ENCODE data around the gene LIMS1.
"Not testable (repeated sequence)": the region's sequence is repeated elsewhere in the genome, so short reads cannot be mapped to it uniquely, and the experiment has no call there.

Gene LIMS1

GRCh38 chr2:108664979-108665378 lies 130.7 kb downstream of the LIMS1 start:
- not testable (repeated sequence) for DNase-seq (ENCODE audit: low read depth)

DNA sequence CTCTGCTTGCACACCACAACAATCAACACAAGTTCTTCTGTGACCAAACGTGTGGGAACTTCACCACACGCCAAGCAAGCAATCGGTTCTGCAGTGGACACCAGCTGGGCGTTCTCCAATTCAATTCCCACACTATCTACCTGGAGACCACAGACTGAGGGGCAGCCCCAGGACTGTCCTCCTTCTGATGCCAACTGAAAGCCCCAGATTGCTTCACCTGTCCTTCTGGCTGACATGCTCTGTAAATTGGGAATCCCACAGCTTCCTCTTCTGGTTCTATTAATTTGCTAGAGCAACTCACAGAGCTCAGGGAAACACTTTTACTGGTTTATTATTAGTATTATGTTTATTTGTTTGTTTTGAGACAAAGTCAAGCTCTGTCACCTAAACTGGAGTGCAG lies 131.7 kb downstream of the LIMS1 start:
- not testable (repeated sequence) for DNase-seq (ENCODE audit: low read depth)

GRCh38 chr2:108667140-108667539 lies 132.9 kb downstream of the LIMS1 start:
- DNase-seq (ENCODE audit: low read depth) = not testable (repeated sequence)

DNA sequence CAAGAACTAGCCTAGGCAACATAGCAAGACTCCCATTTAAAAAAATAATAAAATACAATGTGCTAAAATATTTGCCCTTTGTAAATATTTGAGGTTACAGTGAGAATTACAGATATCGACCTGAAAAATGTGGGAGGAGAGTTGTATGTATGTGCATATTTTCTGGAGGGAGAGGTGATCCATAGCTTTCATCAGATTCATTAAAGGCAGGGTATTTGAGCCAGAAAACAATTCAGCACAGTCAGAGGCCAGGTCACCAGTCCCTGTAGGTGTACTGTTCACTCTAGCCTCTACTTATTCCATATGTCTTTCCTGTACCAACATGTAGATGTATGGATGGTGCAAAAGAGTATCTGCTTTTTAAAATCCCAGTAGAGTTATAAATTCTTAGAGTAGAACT lies 136.0 kb downstream of the LIMS1 start:
- DNase-seq (ENCODE audit: low read depth) = not testable (repeated sequence)

- not testable (repeated sequence) for DNase-seq (ENCODE audit: low read depth)
These were observed 138.0 kb downstream of the LIMS1 start for GRCh38 chr2:108672200-108672805.

- not testable (repeated sequence) for DNase-seq (ENCODE audit: low read depth)
These were observed 142.3 kb downstream of the LIMS1 start for GRCh38 chr2:108676522-108676921.

DNA sequence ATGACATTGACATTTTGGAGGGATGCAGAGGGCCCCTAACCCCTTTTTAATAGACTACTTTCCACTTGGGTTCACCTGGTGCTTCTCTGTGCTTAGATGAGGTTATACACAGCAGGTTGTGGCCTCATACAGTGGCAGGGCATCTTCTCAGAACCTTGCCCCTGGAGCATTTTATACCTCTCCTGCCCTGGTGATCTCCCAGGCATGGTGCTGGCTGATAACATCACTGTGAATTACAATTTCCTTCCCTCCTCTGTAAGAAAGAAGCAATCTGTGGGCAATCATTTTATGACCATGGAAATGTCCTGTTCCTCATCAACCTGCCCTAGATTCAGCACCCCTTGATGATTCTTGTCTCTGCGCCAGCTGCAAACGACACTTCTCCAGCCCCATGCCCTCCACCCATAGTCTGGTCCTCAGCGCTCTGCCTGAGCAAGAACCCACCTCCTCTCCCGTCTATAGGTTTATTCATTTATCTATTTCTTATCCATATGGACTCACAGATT lies 143.0 kb downstream of the LIMS1 start:
- not testable (repeated sequence) for DNase-seq (ENCODE audit: low read depth)

GRCh38 chr2:108678198-108678651 lies 144.0 kb downstream of the LIMS1 start:
- not testable (repeated sequence) for DNase-seq (ENCODE audit: low read depth)

DNA sequence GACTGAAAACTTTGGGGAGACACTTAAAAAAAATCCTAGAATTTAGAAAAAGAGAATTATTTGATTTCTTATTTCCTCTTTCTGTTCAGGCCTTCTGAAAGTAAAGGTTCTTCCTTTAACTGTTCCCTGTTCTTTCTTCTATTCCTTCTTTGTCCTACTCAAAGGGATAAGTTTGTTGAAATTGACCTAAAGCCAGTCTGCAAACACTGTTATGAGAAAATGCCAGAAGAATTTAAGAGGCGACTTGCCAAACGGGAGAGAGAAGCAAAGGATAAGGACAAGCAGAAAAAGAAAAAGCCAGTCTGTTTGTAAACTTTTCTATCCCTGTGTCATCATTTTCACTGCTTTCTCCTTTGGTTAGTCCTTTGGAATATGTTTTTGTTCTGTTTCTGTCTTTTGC lies 146.5 kb downstream of the LIMS1 start:
- not testable (repeated sequence) for DNase-seq (ENCODE audit: low read depth)

DNA sequence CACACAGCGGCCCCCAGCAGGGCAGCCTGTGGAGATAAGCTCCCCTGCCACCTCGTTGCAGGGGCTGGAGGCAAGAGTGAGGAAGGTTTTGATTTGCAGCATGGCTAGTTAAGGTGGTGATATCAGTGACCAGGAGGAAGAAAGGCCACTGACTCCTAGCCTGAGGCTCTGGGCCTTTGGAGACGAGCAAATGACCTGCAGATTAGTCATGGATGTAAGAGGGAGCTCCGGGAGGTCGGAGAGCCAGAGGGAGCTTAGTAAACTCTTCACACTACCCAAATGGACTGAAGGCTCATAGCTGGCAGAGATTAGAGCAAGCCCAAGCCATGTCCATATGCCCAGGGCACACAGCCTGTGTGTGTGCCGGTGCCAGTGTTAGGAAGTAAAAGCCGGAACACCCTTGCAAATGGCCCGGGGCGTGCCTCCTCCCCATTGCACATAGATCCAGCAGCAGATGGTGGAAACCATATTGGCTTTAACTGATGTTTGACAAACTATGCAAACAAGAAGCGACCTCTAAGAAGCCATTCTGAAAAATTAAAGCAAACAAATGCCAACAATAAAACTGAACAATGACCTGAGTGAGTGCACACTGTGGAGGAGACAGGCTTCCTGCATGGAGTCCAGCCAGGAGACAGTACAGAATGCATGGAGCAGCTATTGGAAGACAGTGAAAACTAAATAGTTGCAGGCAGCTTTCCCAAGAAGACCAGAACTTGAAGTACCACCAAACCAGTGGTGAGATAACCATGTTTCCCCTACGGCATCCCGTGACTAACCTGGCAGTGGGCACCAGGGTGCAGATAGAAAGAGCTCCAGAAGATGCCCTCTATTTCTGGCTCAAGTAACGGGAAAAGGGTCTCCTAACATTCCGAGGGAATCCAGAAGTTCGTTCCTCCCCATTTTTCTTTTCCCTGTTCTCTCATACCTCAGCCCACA lies 154.8 kb downstream of the LIMS1 start:
- not testable (repeated sequence) for DNase-seq (ENCODE audit: low read depth)

DNA sequence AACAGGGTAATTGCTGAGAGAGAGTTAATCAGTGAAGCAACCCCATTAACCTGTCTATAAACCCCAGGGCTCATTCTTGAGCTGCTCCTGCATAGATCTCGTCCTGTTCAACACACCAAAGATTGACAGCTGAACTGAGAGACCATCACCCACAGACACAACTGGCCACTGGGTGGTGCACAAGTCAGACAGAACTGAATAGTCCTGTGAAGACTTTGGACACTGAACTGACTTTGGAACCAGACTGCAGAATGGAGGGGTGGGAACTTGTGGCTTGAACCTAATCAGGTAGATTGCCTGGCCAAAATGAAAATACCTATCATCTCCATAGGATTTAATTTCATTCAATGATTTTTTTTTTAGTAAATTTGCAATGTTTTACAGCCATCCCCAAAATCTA lies 155.7 kb downstream of the LIMS1 start:
- DNase-seq (ENCODE audit: low read depth) = not testable (repeated sequence)

DNA sequence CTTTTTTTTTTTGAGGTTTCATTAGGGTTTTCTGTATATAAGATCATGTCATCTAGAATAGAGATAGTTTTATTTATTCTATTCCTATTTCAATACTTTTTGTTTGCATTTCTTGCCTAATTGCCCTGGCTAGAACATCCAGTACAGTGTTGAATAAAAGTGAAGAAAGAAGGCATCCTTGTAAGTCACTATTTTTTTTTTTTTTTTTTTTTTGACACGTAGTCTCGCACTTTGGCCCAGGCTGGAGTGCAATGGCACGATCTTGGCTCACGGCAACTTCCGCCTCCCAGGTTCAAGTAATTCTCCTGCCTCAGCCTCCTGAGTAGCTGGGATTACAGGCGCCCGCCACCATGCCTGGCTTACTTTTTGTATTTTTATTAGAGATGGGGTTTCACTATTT lies 157.2 kb downstream of the LIMS1 start:
- DNase-seq (ENCODE audit: low read depth) = no peak

DNA sequence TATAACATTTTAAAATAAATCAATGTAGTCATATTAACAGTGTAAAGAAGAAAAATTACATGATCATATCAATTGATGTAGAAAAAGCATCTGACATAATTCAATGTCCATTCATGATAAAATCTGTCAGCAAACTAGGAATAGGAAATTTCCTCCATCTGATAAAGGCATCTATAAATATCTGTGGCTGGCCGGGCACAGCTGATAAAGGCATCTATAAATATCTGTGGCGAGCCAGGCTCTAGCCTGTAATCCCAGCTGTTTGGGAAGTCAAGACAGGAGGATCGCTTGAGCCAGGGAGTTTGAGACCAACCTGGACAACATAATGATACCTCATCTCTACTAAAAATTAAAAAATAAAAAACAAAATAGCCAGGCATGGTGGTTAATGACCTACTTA lies 166.9 kb downstream of the LIMS1 start:
- no peak for DNase-seq (ENCODE audit: low read depth)

- no peak for DNase-seq (ENCODE audit: low read depth)
These were observed 167.5 kb downstream of the LIMS1 start for GRCh38 chr2:108701806-108702205.

DNA sequence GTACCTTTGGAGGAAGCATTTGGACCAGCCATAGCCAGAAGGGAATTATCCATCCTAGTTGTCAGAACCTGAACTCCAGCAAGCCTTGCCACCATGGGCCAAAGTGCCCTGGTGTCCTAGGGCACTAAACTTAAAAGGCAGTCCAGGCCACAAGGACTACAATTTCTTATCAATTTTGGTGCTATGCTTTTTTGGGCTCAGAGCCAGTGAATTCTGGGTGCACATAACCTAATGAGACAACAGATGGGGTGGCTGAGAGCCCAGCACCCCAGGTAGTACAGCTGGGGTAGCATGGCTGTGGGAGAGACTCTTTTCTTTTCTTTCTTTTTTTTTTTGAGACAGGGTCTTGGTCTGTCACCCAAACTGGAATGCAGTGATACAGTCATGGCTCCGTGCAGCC lies 170.6 kb downstream of the LIMS1 start:
- no peak for DNase-seq (ENCODE audit: low read depth)

GRCh38 chr2:108707300-108707699 lies 173.0 kb downstream of the LIMS1 start:
- no peak for DNase-seq (ENCODE audit: low read depth)

DNA sequence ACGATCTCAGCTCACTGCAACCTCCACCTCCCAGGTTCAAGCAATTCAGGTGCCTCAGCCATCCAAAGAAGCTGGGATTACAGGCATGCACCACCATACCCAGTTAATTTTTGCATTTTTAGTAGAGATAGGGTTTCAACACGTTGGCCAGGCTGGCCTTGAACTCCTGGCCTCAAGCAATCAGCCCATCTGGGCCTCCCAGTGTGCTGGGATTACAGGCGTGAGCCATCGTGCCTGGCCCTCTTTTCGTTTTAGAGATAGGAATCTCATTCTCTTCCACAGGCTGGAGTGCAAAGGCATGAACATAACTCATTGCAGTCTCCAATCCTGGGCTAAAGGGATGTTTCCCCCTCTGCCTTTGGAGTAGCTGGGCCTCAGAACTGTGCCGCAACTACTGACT lies 182.7 kb downstream of the LIMS1 start:
- DNase-seq (ENCODE audit: low read depth) = not testable (repeated sequence)

DNA sequence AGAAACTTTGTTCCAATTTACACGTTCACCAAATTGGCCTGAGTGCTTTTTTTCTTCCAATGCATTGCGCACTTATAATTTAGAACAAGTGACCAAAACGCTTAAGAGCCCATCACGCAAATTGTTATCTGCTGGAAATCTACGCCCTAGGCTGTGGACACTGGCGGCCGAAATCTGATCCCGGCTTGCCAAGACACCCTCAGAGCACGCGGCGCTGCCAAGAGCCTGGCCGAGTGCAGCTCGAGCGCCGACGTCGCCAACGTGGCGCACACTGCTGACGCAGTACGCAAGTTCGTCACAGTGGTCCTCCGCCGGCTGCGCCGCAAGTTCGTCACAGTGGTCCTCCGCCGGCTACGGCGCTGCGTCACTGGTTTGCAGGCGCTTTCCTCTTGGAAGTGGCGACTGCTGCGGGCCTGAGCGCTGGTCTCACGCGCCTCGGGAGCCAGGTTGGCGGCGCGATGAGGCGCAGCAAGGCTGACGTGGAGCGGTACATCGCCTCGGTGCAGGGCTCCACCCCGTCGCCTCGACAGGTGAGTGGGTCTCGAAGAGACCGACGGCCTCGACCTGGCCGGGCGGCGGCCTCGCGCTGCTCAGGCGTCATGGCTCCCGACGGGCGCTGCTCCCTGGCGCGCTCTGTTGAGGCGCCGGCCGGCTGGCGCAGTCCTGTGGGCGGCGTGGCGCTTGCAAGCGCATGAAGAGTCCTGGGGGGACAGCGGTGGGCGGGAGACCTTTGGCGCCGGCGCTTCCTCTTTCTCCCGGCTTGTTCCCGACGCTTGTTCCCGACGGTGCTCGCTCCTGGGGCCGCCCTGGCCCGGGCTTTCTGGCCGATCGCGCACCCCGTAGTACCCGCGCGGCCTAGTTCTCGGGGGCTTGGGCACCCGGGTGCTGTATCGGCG lies 185.1 kb downstream of the LIMS1 start, which contains the start of gene RANBP2:
RANBP2 (plus strand) TSS at position 334 of the 896 bp plus-strand sequence; CDS start at position 459, 125 bp downstream.
- peak; percentile 86 for DNase-seq (ENCODE audit: low read depth)

- not testable (repeated sequence) for DNase-seq (ENCODE audit: low read depth)
These were observed 191.8 kb downstream of the LIMS1 start for GRCh38 chr2:108726048-108726447.

DNA sequence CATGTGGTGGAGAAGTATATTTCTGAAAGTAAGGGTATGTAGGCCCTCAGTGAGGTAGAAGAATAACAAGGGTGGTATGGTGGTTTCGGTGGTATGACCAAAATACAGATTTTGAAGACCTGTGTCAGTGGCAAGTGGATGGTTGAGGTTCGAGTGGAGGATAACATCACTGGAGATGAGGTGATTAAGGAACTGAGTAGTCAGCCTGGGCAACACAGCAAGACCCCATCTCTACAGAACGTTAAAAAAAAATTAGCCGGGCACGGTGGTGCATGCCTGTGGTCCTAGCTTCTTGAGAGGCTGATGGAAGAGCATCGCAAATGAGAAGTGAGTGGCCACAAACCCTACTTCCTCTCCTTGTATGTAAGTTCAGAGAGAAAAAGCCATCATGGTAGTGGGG lies 200.4 kb downstream of the LIMS1 start:
- not testable (repeated sequence) for DNase-seq (ENCODE audit: low read depth)

All from stimulated activated CD8-positive, alpha-beta memory T cell treated with anti-CD3 and anti-CD28 coated beads, Interleukin-7, amount 100 ng/mL, for 24 hours (primary cell).